GM18505 (cell line): Measurements from ENCODE around the gene UMPS.
"Not testable (repeated sequence)": the region's sequence is repeated elsewhere in the genome, so short reads cannot be mapped to it uniquely, and the experiment has no call there.

Experiments used
- ATAC-seq: cut with Tn5 transposase; IDR thresholded peaks from one replicate; pipeline ENCODE4 v1.9.1; 2021; ENCODE audit not compliant: unreplicated experiment
- POLR2A ChIP-seq: IDR thresholded peaks from 4 replicates; pipeline ENCODE4 v1.6.1; 2011; ENCODE audit warnings: borderline replicate concordance; ENCODE audit not compliant: insufficient read depth, insufficient read length; ENCODE audit errors: extremely low read depth

Gene UMPS

GRCh38 chr3:124747111-124747981, 17.1 kb downstream of the UMPS start:
- ATAC-seq, result no peak
- TF ChIP-seq POLR2A, result no peak

DNA sequence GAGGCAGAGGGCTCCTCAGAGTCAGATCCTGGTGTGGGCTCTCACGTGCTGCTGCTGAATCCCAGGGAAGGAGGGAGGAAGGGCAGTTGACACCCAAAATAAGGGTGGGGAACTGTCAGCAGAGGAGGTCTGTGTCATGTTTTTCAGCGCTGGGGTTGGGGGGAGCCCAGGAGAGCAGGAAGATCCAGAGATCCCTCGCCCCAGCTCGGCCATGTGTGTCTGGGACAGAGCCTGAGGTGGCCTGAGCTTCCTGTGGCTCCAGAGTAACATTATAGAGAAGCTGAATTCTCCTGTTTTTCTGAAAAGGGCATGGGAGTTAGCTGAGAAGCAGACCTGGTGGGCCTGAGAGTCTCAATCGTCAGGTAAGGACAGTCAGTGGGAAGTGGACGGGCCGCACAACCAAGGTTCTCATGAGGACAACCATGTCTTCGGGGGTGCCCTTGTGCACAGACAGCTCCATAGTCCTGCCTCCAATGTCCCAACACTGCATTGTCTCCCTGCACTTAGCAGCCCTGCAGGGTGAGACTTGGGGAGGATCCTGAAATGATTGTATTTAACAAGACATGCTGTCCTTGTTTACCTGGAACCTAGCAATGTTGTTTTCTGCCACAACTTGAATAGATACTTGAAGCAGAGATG, 18.4 kb downstream of the UMPS start:
- TF ChIP-seq POLR2A, result no peak
- no peak for ATAC-seq

DNA sequence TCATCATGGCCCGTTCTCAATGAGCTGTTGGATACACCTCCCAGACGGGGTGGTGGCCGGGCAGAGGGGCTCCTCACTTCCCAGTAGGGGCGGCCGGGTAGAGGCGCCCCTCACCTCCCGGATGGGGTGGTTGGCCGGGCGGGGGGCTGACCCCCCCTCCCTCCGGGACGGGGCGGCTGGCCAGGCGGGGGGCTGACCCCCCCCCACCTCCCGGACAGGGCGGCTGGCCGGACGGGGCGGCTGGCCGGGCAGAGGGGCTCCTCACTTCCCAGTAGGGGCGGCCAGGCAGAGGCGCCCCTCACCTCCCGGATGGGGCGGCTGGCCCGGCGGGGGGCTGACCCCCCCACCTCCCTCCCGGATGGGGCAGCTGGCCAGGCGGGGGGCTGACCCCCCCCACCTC, 19.6 kb downstream of the UMPS start:
- not testable (repeated sequence) for ATAC-seq

DNA sequence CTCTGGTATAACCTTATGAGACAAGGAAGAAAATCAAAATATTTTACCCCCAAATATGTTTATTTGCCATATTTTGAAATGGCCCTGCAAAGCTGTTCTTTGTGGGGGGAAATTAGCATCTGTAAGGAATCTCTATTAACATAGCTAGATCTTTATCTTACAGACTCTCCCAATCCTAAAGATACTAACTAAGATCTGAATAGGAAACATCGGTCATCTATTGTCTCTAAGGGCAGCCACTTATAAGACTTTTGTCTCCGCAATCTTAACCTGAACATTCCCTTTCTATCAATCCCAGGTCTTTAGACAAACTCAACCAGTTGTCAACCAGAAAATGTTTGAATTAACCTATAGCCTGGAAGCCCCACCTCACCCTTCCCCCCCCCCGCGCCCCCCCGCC, 21.2 kb downstream of the UMPS start:
- no peak for TF ChIP-seq POLR2A

GRCh38 chr3:124752051-124752450, 21.8 kb downstream of the UMPS start:
- no peak for TF ChIP-seq POLR2A

More for the DNA sequence above, 21.2 kb downstream of the UMPS start:
- no peak for ATAC-seq

GRCh38 chr3:124757926-124758325, 27.7 kb downstream of the UMPS start:
- ATAC-seq, result not testable (repeated sequence)

More at GRCh38 chr3:124752051-124752450, 21.8 kb downstream of the UMPS start:
- no peak for ATAC-seq

- no peak for TF ChIP-seq POLR2A
- no peak for ATAC-seq
Observed at GRCh38 chr3:124758851-124759635, 28.8 kb downstream of the UMPS start.

- TF ChIP-seq POLR2A, result no peak
Observed at GRCh38 chr3:124759666-124760401, 29.6 kb downstream of the UMPS start.

GRCh38 chr3:124760601-124761000, 30.3 kb downstream of the UMPS start:
- no peak for TF ChIP-seq POLR2A
- no peak for ATAC-seq

More at GRCh38 chr3:124759666-124760401, 29.6 kb downstream of the UMPS start:
- ATAC-seq, result no peak

DNA sequence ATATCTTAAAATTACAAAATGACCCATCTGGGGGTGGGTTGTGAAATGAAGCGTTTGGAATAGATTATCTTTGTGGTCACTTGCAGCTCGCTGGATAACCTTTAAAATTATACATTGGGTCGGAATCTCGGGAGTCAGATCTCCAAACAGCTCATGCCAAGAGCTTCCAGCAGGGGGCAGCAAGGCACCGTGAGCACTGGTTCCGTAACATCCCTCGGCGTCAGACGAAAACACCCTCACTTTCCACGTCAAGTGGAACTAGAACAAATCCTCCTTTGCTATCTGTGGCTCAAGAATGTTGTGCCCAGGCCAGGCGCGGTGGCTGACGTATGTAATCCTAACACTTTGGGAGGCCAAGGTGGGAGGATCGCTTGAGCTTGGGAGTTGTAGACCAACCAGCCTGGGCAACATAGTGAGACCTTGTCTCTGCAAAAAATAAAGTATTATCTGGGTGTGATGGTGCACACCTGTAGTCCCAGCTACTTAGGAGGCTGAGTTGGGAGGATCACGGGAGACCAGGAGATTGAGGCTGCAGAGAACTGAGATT, 31.1 kb downstream of the UMPS start:
- TF ChIP-seq POLR2A, result no peak
- ATAC-seq, result peak; percentile 55

- no peak for TF ChIP-seq POLR2A
- ATAC-seq, result no peak
Observed at GRCh38 chr3:124761935-124762660, 31.8 kb downstream of the UMPS start.

DNA sequence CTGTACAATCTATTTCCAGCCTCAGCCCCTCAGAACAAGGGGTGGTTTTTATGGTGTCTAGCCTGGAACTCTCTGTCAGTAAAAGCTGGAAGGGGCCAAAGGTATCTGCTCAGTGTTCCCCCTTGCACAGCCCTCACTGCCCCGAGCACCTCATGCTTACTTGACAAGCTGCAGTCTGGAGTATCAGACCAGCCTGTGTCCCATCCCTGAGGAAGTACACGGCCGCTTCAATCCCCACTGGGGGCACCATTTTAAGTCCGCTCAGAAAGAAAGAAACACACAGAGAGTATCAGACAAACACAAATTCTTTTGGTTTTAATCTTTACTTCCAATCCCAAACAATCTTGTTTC, 32.4 kb downstream of the UMPS start:
- TF ChIP-seq POLR2A, result no peak
- ATAC-seq, result no peak
